Measurements from ENCODE around the gene CD320. TPM values are rescaled to one million over a fixed set of nuclear protein-coding genes. Genes with fewer than 3 reads are reported as not detected.
A peak's percentile ranks its signal among the peaks of the same experiment; 100 is the strongest.
"Not testable (repeated sequence)": the region's sequence is repeated elsewhere in the genome, so short reads cannot be mapped to it uniquely, and the experiment has no call there.

The CD320 gene
- total RNA-seq, 4 donors from 2014 or later = 12.7 to 26.4 (median 18.2) TPM

- peak overlapping the region in 2 of 4 donors; percentile 84 to 87 for H3K27ac ChIP-seq
- no peaks in the 10 kb centered on the region for H3K36me3 ChIP-seq
Measured at GRCh38 chr19:8269724-8270123, 38.4 kb downstream of the CD320 start.

GRCh38 chr19:8265872-8266271, 42.3 kb downstream of the CD320 start:
- H3K36me3 ChIP-seq = no peaks in the 10 kb centered on the region
- H3K27me3 ChIP-seq = no peaks in the 10 kb centered on the region
- no peak overlapping the region for H3K27ac ChIP-seq
- no peak for TF ChIP-seq CTCF (IDR thresholded peaks at IDR 0.05)
- H3K4me1 ChIP-seq = peaks cover 0 to 4% (median 0%) of the 10 kb centered on the region in 4 donors
- no peak overlapping the region for H3K4me3 ChIP-seq
- no peaks in the 10 kb centered on the region for H3K9me3 ChIP-seq
- peak in 1 of 3 donors; percentile 4 for DNase-seq

More at GRCh38 chr19:8269724-8270123, 38.4 kb downstream of the CD320 start:
- no peaks in the 10 kb centered on the region for H3K9me3 ChIP-seq
- TF ChIP-seq CTCF (IDR thresholded peaks at IDR 0.05) = no peak
- no peak for TF ChIP-seq POLR2A (IDR thresholded peaks at IDR 0.05)
- H3K4me1 ChIP-seq = peaks cover 0 to 4% (median 0%) of the 10 kb centered on the region in 4 donors
- peak in 1 of 3 donors; percentile 15 for DNase-seq
- peak overlapping the region in 1 of 4 donors; percentile 48 for H3K4me3 ChIP-seq
- no peaks in the 10 kb centered on the region for H3K27me3 ChIP-seq

- H3K27me3 ChIP-seq, DNase-seq, H3K4me3 ChIP-seq, H3K27ac ChIP-seq, H3K36me3 ChIP-seq, H3K9me3 ChIP-seq, H3K4me1 ChIP-seq: not testable (repeated sequence)
Measured at GRCh38 chr19:8264248-8264647, 43.9 kb downstream of the CD320 start.

GRCh38 chr19:8262431-8262830, 45.7 kb downstream of the CD320 start:
- DNase-seq = no peak
- no peak for TF ChIP-seq POLR2A (IDR thresholded peaks at IDR 0.05)
- no peak for TF ChIP-seq CTCF (IDR thresholded peaks at IDR 0.05)
- no peak overlapping the region for H3K27ac ChIP-seq
- H3K4me3 ChIP-seq = no peak overlapping the region
- no peaks in the 10 kb centered on the region for H3K4me1 ChIP-seq
- H3K36me3 ChIP-seq = no peaks in the 10 kb centered on the region
- H3K27me3 ChIP-seq = no peaks in the 10 kb centered on the region
- H3K9me3 ChIP-seq = no peaks in the 10 kb centered on the region

GRCh38 chr19:8261881-8262280, 46.3 kb downstream of the CD320 start:
- DNase-seq = no peak
- H3K4me3 ChIP-seq = no peak overlapping the region
- no peak for TF ChIP-seq POLR2A (IDR thresholded peaks at IDR 0.05)
- no peak for TF ChIP-seq CTCF (IDR thresholded peaks at IDR 0.05)
- no peaks in the 10 kb centered on the region for H3K9me3 ChIP-seq
- H3K4me1 ChIP-seq = no peaks in the 10 kb centered on the region
- H3K27me3 ChIP-seq = no peaks in the 10 kb centered on the region
- H3K36me3 ChIP-seq = peaks cover 0 to 3% (median 0%) of the 10 kb centered on the region in 3 donors
- H3K27ac ChIP-seq = no peak overlapping the region

GRCh38 chr19:8261347-8261746, 46.8 kb downstream of the CD320 start:
- Histone ChIP-seq H3K4me1 (no peaks in the 10 kb centered on the region), H3K36me3 (peaks cover 0 to 8% (median 0%) of the 10 kb centered on the region in 3 donors), H3K27me3 (no peaks in the 10 kb centered on the region), H3K4me3 (no peak overlapping the region), H3K9me3 (no peaks in the 10 kb centered on the region), H3K27ac (no peak overlapping the region)
- TF ChIP-seq POLR2A (IDR thresholded peaks at IDR 0.05) (no peak), CTCF (IDR thresholded peaks at IDR 0.05) (no peak)
- DNase-seq = no peak
